Neuronal stem cell (in vitro differentiated cells): ENCODE data around the gene PTGS1.

Source experiments
- DNase-seq: peaks from one replicate; pipeline ENCODE4 v3.0.0-alpha.2; 2013; ENCODE audit warnings: low spot score
- H2AFZ ChIP-seq: one replicate; pipeline ENCODE4 v1.6.1; 2013; ENCODE audit warnings: mild to moderate bottlenecking, low read length, inconsistent platforms
- H2AK5ac ChIP-seq: 2 replicates; pipeline ENCODE4 v1.6.1; 2013; ENCODE audit warnings: low read depth, mild to moderate bottlenecking, inconsistent platforms, low read length, moderate library complexity, mixed read lengths
- H2BK120ac ChIP-seq: 2 replicates; pipeline ENCODE4 v1.6.1; 2013; ENCODE audit warnings: low read depth, mild to moderate bottlenecking, inconsistent platforms, low read length, moderate library complexity, mixed read lengths
- H2BK12ac ChIP-seq: one replicate; pipeline ENCODE4 v1.6.1; 2013; ENCODE audit warnings: low read length, inconsistent platforms
- H2BK15ac ChIP-seq: 2 replicates; pipeline ENCODE4 v1.6.1; 2013; ENCODE audit warnings: mild to moderate bottlenecking, low read length, inconsistent platforms, mixed read lengths
- H2BK5ac ChIP-seq: one replicate; pipeline ENCODE4 v1.6.1; 2013; ENCODE audit warnings: inconsistent platforms, mild to moderate bottlenecking, low read length, moderate library complexity
- H3K14ac ChIP-seq: one replicate; pipeline ENCODE4 v1.6.1; 2013; ENCODE audit warnings: low read length, inconsistent platforms
- H3K18ac ChIP-seq: 2 replicates; pipeline ENCODE4 v1.6.1; 2013; ENCODE audit warnings: low read length, inconsistent platforms
- H3K23ac ChIP-seq: 2 replicates; pipeline ENCODE4 v1.6.1; 2013; ENCODE audit warnings: low read depth, mild to moderate bottlenecking, mixed read lengths, low read length, inconsistent platforms; ENCODE audit not compliant: poor library complexity
- H3K27ac ChIP-seq: replicated peaks from 3 replicates; pipeline ENCODE4 v1.5.1; 2013; ENCODE audit warnings: low read length, inconsistent platforms
- H3K27me3 ChIP-seq, 3 experiments: 2 replicates each; pipeline ENCODE4 v1.6.1; 2013; ENCODE audit warnings: low read length in 3 of 3, mild to moderate bottlenecking in 2 of 3, inconsistent platforms in 1 of 3, low read depth in 1 of 3, mixed read lengths in 1 of 3, moderate library complexity in 1 of 3; ENCODE audit not compliant: control insufficient read depth in 3 of 3, insufficient read depth in 3 of 3
- H3K36me3 ChIP-seq, 2 donors: replicated peaks in 1 of 2; 2 replicates each; pipeline ENCODE4 v1.6.1; 2013; ENCODE audit warnings: low read length in 2 of 2; ENCODE audit not compliant: control insufficient read depth in 2 of 2, insufficient read depth in 2 of 2
- H3K4ac ChIP-seq: 2 replicates; pipeline ENCODE4 v1.6.1; 2013; ENCODE audit warnings: inconsistent platforms, mild to moderate bottlenecking, low read length, moderate library complexity
- H3K4me1 ChIP-seq, 2 donors: 1 replicate in 1 of 2; 2 replicates in 1 of 2; pipeline ENCODE4 v1.6.1; 2013; ENCODE audit warnings: low read length in 2 of 2, low read depth in 1 of 2; ENCODE audit not compliant: control insufficient read depth in 2 of 2, insufficient read depth in 1 of 2
- H3K4me2 ChIP-seq: one replicate; pipeline ENCODE4 v1.6.1; 2013; ENCODE audit warnings: mild to moderate bottlenecking, low read length, inconsistent platforms; ENCODE audit not compliant: insufficient read depth, poor library complexity, severe bottlenecking
- H3K4me3 ChIP-seq, 2 donors: 2 replicates each; pipeline ENCODE4 v1.5.1; 2013; ENCODE audit warnings: low read length in 2 of 2, mild to moderate bottlenecking in 2 of 2, inconsistent platforms in 1 of 2, moderate library complexity in 1 of 2
- H3K79me1 ChIP-seq: one replicate; pipeline ENCODE4 v1.6.1; 2013; ENCODE audit warnings: low read depth, mild to moderate bottlenecking, inconsistent platforms, low read length, moderate library complexity
- H3K9ac ChIP-seq: one replicate; pipeline ENCODE4 v1.6.1; 2013; ENCODE audit warnings: mild to moderate bottlenecking, low read depth, low read length, inconsistent platforms; ENCODE audit not compliant: poor library complexity
- H3K9me3 ChIP-seq, 2 donors: replicated peaks in 1 of 2; 2 replicates each; pipeline versions ENCODE3 to v1.6.1; 2013; ENCODE audit warnings: low read length in 2 of 2, mild to moderate bottlenecking in 2 of 2, inconsistent platforms in 1 of 2, low read depth in 1 of 2, mixed read lengths in 1 of 2, moderate library complexity in 1 of 2; ENCODE audit not compliant: control insufficient read depth in 2 of 2, insufficient read depth in 1 of 2
- H4K8ac ChIP-seq: one replicate; pipeline ENCODE4 v1.6.1; 2013; ENCODE audit warnings: low read depth, mild to moderate bottlenecking, inconsistent platforms, low read length, moderate library complexity
- H4K91ac ChIP-seq: one replicate; pipeline ENCODE4 v1.6.1; 2013; ENCODE audit warnings: low read length, low read depth, mild to moderate bottlenecking, inconsistent platforms; ENCODE audit not compliant: poor library complexity
- WGBS, 2 donors: extraction: QIAGEN DNeasy Blood & Tissue Kit; methylation state at CpG; one replicate each; pipeline ENCODE4 v1.1.7; 2013; ENCODE audit warnings: missing lambda C conversion rate in 2 of 2, mixed read lengths in 1 of 2; ENCODE audit not compliant: insufficient read length in 2 of 2, insufficient replicate concordance in 1 of 2; ENCODE audit errors: extremely low coverage in 2 of 2; 5-methylcytosine and 5-hydroxymethylcytosine counted together

Gene PTGS1

DNA sequence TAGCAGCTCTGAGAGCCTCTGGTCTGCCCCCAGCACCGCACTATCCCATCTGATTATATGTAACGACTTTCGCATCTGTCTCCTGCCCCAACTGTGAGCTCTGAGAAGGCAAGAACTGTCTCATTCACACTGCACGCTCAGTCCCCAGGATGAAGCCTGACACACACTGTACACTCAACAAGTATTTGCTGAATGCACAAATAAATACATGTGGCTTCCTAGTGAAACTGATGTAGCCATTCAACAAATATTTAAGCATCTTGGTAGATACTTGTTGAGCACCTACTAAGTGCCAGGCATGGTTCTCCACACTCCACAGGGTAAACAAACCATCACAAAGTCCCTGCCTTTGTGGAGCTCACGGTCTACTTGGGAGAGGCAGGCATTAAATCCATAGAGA lies 34.6 kb upstream of the PTGS1 start:
- no peak overlapping the region for H3K27ac ChIP-seq
- H2AFZ ChIP-seq = no peak overlapping the region
- no CpG with 5 or more reads among the region's 5 CpGs for WGBS, 2 donors
- H2BK5ac ChIP-seq = no peak overlapping the region
- H3K36me3 ChIP-seq = no peaks in the 10 kb centered on the region
- H3K4me1 ChIP-seq = peaks cover 11 to 19% of the 10 kb centered on the region in 2 donors
- H3K4ac ChIP-seq = no peak overlapping the region
- H3K14ac ChIP-seq = no peak overlapping the region
- no peak overlapping the region for H2BK120ac ChIP-seq
- no peak overlapping the region for H2BK15ac ChIP-seq
- H3K27me3 ChIP-seq = peaks cover 0 to 35% (median 2%) of the 10 kb centered on the region in 3 experiments
- no peak overlapping the region for H2AK5ac ChIP-seq
- no peak overlapping the region for H2BK12ac ChIP-seq
- no peak overlapping the region for H4K8ac ChIP-seq
- DNase-seq = no peak
- H3K79me1 ChIP-seq = no peaks in the 10 kb centered on the region
- no peak overlapping the region for H3K4me3 ChIP-seq
- no peak overlapping the region for H3K4me2 ChIP-seq
- no peaks in the 10 kb centered on the region for H3K9me3 ChIP-seq
- no peak overlapping the region for H3K23ac ChIP-seq
- no peak overlapping the region for H3K9ac ChIP-seq
- no peak overlapping the region for H4K91ac ChIP-seq
- no peak overlapping the region for H3K18ac ChIP-seq

DNA sequence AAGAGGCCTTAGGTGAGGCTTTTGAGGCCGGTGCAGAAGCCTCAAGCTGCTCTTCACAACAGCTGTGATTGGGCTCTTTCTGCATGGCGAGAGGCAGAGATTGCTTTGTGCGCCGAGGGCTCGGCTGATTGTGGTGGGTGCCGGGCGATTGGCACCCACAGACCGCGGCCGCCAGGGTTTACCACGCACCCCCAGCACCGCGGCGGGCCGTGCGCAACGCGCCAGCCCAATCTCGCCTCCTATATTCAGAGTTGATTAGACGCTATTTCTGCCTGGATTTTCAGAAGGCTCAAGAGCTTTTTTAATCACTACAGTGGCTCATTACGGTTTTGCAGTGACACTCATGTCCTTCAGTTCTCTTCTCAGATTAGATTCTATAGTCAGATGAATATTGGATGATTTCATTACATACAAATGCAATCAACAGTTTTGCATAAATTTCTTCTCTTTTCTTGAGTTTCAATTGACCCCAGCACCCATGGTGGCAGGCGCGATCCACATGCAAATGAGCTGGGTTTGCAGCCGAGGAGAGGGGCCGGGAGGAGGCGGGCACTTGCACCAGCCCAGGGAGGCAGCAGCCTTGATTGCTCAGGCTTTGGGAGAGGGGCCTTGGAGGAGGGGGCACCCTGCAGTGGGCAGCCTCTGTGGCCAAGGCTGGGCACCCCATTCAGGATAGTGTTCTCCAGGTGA lies 33.8 kb upstream of the PTGS1 start:
- Histone ChIP-seq H2BK120ac (no peak overlapping the region), H3K23ac (no peak overlapping the region), H4K91ac (no peak overlapping the region), H2BK5ac (no peak overlapping the region), H3K9me3 (no peaks in the 10 kb centered on the region), H3K4me2 (peak overlapping the region; percentile 50), H3K18ac (peak overlapping the region; percentile 23), H3K27me3 (peaks cover 0 to 39% (median 2%) of the 10 kb centered on the region in 3 experiments), H4K8ac (no peak overlapping the region), H2AK5ac (no peak overlapping the region), H2AFZ (peak overlapping the region; percentile 49), H3K36me3 (no peaks in the 10 kb centered on the region), H2BK15ac (no peak overlapping the region), H3K14ac (no peak overlapping the region), H3K4me3 (no peak overlapping the region), H3K9ac (no peak overlapping the region), H3K4me1 (peaks cover 6 to 15% of the 10 kb centered on the region in 2 donors), H2BK12ac (no peak overlapping the region), H3K27ac (no peak overlapping the region), H3K4ac (no peak overlapping the region), H3K79me1 (no peaks in the 10 kb centered on the region)
- no peak for DNase-seq
- no CpG with 5 or more reads among the region's 26 CpGs for WGBS, 2 donors

DNA sequence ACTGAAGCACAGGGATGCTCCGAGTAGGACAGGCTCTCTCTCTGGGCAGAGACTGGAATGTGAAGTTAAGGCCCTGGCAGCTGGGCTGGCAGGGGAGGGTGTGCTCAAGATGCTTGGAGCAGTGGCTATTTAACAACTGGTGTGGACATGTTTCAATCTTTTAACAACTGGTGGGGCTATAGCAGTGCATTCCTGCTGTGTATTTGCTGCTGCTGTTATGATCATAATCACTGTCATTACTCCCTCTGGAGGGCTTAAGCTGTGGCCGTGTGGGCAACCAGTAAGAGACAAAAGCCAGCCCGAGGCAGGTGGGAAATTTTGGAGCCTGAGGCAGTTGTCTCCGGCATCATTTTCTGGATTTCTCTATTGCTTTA lies 33.3 kb upstream of the PTGS1 start:
- H3K4me2 ChIP-seq = no peak overlapping the region
- H3K27ac ChIP-seq = no peak overlapping the region
- no peak for DNase-seq
- H3K79me1 ChIP-seq = no peaks in the 10 kb centered on the region
- H2AFZ ChIP-seq = peak overlapping the region; percentile 49
- H3K36me3 ChIP-seq = no peaks in the 10 kb centered on the region
- no peak overlapping the region for H2BK120ac ChIP-seq
- no peak overlapping the region for H3K14ac ChIP-seq
- H3K4me3 ChIP-seq = no peak overlapping the region
- H4K8ac ChIP-seq = no peak overlapping the region
- peaks cover 0 to 45% (median 2%) of the 10 kb centered on the region in 3 experiments for H3K27me3 ChIP-seq
- H2BK5ac ChIP-seq = no peak overlapping the region
- no peak overlapping the region for H3K23ac ChIP-seq
- no peak overlapping the region for H2BK12ac ChIP-seq
- H3K4ac ChIP-seq = no peak overlapping the region
- no CpG with 5 or more reads among the region's 4 CpGs for WGBS, 2 donors
- no peak overlapping the region for H2BK15ac ChIP-seq
- no peak overlapping the region for H3K9ac ChIP-seq
- H3K18ac ChIP-seq = no peak overlapping the region
- H2AK5ac ChIP-seq = no peak overlapping the region
- no peaks in the 10 kb centered on the region for H3K9me3 ChIP-seq
- H4K91ac ChIP-seq = no peak overlapping the region
- H3K4me1 ChIP-seq = peaks cover 4 to 15% of the 10 kb centered on the region in 2 donors

DNA sequence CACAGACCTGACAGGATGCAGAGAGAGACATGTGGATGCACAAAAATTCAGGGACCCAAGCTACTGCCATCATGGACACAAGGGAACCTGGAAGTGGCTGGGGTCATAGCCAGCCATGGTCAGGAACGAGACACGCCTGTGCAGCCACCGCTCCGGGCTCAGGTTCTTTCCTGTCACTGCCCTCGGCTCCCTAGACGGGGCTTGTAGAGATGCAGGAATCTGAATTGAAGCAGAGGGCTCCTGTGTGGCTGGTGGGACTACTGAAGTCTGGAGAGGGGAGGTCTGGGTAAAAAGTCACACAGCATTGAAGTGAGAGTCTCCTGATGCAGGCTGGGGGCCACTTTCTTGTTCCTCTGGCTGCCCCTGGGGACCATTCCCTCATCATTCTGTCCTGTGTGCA lies 32.3 kb upstream of the PTGS1 start:
- Histone ChIP-seq H3K4me1 (peaks cover 4 to 13% of the 10 kb centered on the region in 2 donors), H2BK15ac (no peak overlapping the region), H3K27me3 (peaks cover 0 to 46% (median 2%) of the 10 kb centered on the region in 3 experiments), H3K4ac (no peak overlapping the region), H4K8ac (no peak overlapping the region), H3K18ac (no peak overlapping the region), H2BK120ac (no peak overlapping the region), H4K91ac (no peak overlapping the region), H3K27ac (no peak overlapping the region), H3K4me2 (no peak overlapping the region), H2AK5ac (no peak overlapping the region), H3K9ac (no peak overlapping the region), H3K9me3 (no peaks in the 10 kb centered on the region), H2BK5ac (no peak overlapping the region), H2BK12ac (no peak overlapping the region), H3K36me3 (no peaks in the 10 kb centered on the region), H2AFZ (peak overlapping the region; percentile 10), H3K4me3 (no peak overlapping the region), H3K23ac (no peak overlapping the region), H3K79me1 (no peaks in the 10 kb centered on the region), H3K14ac (no peak overlapping the region)
- DNase-seq = no peak
- no CpG with 5 or more reads among the region's 6 CpGs for WGBS, 2 donors
